ENCODE measurements around the gene HADHA. TPM values are rescaled to one million over a fixed set of nuclear protein-coding genes. Genes with fewer than 3 reads are reported as not detected.

Gene HADHA
- total RNA-seq, 1 donor from 2014 or later: 208 TPM

DNA sequence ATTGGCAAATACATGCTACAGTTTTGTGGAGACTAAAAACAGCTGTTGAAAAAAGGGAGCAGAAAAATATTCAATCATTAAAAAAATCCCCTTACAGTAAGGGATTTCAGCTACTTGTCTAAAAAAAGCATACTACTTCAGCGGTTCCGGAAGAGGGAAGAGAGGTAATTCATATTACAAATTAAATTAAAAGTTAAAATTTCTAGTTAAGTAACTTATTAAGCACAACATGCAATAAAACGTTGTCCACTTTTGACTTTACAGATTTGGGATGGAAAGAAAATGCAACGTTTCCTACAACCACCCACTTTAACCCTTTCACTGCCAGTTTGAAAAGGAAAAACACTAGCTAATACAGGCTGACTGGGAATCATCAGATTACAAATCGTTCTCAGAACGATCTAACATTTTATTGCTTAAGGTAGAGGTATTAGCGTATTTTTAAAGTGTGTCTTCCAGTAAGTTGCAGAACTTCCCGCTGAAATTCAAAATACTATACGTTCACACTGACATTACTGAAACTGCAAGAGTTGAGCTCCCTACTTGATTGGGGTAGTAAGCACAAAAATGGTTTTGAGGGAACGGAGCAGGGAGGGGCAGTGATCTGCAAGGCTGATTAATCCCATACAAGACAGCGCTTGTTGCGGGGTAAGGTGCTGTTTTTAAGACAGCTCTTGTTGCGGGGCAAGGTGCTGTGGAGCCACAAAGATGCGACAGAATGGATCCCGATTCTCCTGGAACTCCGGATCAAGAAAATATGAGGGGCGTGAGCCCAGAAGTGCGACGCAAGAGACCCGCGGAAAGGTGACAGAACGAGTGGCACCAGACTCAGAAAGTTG is 743 bp downstream of the HADHA start:
- DNase-seq: peak; percentile 49

DNA sequence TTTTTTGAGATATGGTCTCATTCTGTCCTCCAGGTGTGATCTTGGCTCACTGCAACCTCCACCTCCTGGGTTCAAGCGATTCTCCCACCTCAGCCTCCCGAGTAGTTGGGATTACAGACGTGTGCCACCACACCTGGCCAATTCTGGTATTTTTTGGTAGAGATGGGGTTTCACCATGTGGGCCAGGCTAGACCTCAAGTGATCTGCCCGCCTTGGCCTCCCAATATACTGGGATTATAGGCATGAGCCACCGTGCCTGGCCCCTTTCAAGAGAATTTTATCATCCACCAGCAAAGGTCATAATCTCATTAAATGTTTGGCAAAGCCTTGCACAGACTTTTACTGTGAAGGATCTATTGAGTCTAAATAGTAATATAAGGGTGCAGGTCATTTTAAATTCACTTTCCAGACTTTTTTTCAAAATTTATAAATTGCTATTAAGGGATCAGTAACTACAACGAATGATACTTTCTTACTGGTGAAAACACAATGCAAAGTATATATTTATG is 2.5 kb downstream of the HADHA start:
- no peak for DNase-seq

DNA sequence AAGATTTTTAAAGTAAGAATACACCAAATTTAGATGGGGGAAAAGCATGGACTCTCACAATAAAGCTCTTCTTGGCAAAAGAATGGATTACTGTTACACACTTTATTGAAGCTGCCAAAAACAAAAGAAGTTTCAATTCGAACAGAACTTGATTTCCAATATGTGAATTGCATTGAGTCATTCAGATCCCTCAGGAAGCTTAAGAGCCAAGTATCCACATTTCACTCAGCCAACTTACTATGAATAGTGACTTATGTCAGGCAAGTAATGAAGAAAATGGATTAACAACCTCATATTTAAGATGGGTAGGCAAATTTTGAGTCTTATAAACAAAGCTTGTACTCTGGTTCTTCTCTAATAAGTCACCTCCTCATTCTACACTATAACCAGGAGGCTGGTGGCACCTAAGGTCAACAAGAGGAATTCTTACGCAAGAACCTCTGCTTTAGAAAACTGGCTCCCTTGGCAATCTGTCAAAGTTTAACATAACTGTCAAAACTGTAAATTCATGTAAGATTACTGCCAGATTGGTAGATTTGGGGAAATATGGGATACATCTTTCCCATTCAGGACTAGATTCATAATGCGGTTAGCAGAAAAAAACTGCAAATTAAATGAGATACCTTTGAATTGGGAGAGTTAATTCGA is 6.0 kb downstream of the HADHA start:
- DNase-seq: no peak

DNA sequence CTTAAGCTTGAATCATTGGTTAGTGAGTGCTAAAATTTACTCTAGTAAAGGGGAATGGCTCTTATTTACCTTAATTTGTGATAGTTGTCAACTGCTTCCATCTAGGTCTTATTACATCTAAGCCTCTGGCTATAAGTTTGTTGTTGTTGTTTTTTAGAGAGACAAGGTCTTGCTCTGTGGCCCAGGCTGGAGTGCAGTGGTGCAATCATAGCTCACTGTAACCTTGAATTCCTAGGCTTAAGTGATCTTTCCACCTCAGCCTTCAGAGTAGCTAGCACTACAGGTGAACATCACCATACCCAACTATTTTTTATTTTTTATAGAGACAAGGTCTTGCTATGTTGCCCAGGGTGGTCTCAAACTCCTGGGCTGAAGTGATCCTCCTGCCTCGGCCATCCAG is 6.6 kb downstream of the HADHA start:
- DNase-seq: no peak

DNA sequence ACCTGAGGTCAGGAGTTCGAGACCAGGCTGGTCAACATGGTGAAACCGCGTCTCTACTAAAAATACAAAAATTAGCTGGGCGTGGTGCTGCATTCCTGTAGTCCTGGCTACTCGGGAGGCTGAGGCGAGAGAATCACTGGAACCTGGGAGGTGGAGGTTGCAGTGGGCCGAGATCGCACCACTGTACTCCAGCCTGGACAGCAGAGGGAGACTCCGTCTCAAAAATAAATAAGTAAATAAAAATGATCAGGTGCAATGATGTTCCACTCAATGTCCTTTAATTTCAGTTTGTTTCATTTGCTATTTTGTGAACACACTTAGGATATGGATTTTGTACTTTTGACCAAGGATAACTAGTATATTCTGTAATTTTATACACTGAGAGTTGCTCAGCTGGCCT is 9.3 kb downstream of the HADHA start:
- peak; percentile 24 for DNase-seq

DNA sequence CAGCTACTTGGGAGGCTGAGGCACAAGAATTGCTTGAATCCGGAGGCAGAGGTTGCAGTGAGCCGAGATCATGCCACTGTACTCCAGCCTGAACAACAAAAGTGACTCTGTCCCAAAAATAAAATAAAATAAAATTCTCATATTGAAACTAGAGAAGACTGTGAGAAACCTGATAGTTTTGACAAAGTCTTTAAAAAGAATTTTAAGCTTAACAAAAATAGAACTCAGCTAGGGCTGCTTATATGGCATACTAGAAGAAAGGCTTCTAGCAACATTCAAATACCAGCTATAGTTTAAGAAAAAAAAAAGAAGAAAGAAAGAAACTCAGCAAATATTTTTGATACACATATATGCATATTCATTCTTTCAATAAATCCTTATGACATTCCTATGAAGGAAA is 13.6 kb downstream of the HADHA start:
- no peak for DNase-seq

DNA sequence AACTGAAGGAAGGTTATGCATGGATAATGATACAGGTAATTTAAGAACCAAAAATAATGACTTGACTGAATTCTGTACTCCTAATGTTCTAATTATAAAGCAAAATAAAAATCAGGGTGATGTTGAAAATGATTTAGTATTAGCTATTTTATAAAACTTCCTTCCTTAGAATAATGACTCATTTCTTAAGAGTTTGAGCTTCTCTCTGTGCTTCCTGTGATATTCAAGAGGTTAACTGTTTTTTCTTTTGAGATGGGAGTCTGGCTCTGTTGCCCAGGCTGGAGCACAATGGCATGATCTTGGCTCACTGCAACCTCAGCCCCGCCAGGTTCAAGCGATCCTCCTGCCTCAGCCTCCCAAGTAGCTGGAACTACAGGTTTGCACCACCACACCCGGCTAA is 14.8 kb downstream of the HADHA start:
- DNase-seq: peak; percentile 57

DNA sequence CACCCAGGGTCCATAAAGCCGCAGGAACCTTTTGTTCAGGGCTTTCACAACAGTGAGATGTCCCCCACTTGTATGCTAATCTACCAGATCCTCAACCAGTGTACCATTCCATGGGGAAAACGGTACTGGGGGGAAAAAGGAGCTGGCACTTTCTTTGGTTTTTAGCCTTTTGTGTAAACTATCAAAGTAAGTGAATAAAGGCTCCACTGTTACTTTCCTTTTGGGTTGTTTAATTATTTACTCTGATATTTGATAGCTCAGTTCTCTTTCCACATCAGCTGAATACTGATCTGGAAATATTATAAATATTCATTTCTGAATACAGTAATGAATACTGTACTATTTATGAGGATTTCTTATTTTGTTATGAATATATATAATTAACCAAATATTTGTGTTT is 20.3 kb downstream of the HADHA start:
- DNase-seq: no peak

DNA sequence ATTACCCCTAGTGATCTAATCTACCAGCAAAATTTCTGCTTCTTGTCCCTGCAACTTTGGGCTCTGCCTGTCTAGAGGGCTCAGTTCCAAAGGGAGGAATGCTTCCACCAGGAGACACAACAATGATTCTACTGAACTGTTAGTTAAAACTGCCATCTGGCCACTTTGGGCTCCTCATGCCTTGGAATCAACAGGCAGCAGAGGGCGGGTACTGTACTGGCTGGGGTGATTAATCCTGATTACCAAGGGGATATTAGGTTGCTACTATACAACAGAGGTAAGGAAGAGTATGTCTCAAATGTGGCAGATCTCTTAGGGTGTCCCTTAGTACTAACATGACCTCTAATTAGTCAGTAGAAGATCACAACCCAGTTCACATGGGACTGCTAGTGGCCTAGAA is 21.4 kb downstream of the HADHA start:
- DNase-seq: no peak

DNA sequence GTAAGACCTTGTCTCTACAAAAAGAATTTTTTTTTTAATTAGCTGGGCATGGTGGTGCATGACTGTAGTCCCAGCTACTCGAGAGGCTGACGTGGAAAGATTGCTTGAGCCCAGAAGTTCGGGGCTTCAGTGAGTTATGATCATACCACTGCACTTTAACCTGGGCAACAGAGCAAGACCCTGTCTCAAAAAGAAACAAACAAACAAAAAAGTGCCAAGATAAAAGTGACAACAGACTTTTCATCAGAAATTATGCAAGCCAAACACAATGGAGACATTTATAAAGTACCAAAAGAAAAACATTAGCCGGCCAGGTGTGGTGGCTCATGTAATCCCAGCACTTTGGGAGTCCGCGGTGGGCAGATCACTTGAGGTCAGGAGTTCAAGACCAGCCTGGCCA is 26.7 kb downstream of the HADHA start:
- DNase-seq: no peak

DNA sequence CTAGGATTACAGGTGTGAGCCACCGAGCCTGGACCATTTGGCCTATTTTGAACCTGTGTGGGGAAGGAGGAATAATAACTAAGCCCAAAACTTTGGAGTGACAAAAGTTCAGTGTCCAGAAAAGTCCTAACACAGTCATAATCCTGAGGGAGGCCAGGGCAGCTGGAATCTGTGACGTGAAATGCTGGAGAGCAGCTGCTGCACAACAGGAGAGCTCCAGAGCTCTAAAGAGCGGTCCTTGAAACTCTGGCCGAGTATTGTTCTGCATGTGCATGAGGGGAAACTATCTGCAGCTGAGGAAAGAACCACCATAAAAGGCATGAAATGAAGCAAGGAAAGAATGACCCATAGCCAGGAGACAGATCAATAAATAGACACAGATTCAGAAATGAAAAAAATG is 27.8 kb downstream of the HADHA start:
- no peak for DNase-seq

DNA sequence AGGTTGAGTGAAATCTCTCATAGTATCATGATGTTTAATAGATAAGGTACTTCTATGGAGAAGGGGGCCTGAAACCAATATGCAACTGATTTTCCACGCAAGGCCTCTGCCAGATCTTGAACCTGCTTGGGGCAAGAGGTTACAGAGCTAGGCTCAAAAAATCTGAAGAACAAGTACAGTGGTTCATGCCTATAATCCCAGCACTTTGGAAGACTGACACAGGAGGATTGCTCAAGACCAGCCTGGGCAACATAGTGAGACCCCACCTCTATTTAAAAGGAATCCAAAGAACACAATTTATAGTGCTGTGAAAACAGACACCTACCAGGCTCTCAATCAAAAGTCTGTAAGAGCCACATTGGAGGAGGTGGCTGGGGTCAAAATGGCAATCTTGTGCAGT is 28.6 kb downstream of the HADHA start:
- no peak for DNase-seq

DNA sequence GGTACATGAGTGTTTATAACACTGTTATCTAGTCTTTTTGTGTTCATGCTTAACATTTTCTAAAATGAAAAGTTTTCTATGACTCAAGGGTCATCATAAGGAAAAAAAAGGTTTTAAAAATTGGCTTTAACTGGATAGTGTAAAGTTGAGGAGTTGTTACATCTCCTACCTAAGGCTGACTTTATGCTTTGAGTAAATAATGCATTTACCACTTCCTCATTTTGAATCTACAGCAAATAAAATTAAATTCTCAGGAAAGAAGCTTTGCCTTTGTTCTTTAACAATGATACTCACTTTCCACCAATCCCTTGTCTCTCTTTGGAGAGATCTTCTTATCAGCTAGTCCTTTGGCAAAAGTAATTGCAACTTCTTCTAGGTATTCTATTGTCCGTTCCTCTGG is 29.7 kb downstream of the HADHA start:
- no peak for DNase-seq

DNA sequence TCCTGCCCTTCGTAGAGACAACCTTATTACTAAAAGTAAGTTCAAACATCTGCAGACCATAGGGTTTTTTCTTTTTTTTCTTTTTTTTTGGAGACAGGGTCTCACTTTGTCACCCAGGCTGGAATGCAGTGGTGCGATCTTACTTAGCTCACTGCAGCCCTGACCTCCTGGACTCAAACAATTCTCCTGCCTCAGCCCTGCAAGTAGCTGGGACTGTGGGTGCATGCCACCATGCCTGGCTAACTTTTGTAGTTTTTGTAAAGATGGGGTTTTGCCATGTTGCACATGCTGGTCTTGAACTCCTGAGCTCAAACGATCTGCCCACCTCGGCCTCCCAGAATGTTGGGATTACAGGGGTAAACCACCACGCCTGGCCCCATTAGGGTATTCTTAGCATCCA is 32.4 kb downstream of the HADHA start:
- no peak for DNase-seq

DNA sequence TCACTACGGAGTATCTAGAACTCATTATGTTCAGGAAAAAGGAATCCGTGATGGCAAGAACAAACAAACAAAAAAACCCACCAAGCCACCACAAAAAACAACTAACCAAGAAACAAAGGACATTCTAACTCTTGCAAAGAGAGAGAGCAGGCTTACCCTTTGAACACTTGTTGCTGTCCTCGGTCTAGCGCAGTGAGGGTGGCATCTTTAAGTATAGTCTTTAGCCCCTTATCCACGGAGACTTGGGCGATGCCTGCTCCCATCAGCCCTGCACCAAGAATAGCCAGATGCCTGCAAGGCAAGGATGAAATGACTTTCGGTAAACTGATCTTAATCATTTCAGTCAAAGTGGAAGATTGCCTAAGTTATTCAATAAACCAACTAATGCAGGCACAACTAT is 40.5 kb downstream of the HADHA start:
- no peak for DNase-seq

DNA sequence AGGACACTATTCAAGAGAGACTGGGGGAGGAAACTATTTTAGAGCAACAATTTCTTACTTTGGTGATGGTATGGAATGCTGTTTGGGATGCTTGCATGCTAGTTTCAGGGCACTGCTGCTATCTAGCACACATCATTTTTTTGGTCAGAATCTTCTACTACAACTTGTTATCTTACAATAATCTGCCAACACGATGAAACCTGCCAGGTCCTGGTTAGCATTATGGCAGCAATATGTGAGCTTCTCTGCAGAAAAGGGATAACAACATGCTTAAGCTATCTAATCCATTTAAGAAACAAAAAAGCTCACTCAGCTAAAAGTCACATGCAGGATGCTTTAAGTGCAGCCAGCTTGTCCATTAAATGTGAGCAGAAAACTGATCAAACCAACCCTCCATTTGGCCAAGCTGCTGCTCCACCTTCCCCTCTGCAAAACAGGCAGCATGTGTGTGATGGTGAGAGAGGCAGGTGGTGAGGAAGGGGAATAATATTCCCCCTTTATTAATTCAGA is 41.4 kb downstream of the HADHA start:
- no peak for DNase-seq

DNA sequence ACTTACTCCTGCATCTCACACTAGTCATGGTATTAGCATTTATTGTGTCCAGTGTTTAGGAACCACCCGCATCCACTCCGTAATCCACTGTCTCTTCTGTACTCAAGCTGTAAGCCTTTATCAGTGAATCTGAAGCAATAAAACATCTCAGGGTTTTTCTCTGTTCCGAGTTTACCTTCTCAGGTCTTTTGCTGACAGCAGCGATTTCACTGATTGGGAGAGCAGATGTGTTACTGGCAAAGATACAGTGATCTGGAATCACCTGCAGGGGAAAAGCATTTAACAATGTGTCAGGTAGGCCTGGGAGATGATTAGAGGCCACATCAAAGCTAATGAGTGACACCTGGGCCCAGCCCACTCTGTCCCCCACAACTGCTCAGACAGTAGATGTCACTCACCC is 46.9 kb downstream of the HADHA start:
- DNase-seq: no peak

DNA sequence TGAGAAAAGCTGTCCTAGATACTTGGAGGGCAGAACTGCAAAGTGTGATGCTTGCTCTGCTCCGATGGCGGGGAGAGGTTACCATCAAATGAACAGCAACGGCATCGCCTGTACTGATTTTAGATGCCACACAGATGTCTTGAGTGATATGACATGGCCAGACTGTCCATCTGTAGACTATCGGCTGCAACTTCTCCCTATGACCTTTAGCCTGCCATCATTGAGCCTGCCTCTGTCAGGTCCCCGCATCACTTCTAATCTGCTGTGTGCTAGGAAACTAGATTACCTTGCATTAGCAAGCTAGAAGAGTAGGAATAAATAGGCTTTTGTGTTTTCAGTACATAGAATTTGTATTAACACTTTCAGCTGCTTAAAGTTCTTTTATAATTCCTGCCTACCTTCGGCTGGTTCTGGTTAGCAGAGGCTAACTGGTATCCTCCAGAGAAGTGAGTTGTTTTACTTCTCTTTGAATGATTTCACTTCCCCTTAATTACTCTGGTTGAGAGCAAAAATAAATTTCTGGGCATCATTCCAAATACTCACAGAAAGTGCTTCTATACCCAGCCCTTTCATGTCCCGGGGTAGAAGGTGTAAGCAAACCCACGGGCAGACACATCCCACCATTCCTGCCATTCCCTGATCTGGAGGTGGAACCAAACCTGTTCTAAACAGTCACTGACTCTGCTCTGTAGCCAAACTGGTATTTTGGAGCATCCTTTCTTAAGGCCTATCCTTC is 47.6 kb downstream of the HADHA start:
- DNase-seq: peak; percentile 48

DNA sequence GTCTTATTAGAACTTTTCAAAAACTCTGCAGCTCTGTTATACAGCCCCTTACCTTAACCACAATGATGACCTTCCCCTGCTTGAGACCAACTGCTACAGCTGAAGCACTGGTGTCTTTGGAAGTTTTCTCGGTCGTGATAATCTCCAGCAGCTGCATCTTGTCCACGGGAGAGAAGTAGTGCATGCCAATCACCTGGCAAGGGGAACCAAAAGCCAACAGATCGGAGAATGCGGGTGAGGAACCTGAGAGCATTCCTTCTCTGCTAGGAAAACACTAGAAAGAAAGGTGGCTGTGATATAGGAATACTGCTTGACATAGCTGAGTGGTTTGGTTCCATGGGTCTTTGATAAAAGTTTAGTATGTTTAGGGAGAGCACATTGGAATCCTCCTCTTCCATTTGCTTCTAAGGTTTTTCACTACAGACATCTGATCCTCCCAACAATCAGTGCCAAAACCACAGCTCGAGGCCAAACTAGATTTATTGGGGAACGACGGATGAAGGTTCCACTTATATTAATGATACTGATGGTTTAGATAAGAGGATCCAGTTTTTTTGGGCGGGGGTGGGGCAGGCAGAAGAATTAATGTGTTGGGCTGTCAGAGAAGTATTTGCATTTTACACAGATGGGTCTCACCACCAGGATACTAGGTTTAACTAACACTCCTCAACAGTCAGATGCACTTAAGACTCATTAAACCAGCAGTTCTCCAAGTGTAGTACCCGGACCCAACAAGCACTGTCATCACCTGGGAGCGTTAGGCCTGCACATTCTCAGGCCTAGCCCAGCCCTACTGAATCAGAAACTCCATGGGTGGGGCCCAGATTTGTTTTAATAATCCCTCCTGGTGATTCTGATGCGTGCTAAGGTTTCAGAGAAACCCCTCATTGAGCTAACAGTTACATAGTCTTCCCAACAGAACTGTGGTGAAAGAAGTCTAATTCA is 49.1 kb downstream of the HADHA start:
- DNase-seq: no peak

DNA sequence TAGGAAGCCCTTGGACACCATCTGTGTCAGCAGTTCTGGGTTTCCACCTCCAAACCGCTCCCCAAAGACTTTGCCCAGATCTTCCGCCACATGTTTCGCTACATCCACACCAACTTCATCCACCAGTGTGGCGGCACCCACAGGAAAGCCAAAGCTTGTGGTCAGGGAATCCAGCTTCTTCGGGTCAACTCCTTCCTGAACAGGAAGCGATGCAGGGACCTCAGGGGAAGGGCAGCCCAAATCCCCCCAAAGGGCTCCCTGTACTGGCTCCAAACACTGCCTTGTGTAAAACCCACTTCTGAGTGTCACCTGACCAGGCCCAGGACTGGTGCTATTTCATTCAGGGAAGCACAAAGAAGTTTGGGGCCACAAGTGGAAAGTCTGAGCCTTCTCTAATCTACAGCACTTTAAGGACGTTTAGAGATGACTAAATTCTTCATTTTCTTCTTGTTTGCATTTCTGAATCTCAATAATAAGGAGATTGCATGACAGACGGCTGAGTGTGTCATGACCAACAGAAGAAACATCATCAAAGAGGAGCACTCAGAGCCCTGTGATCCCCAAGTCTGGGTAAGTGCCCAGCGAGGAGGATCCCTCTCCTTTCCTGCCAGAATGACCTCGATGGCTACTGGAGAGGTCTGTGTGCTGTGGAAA is 50.7 kb downstream of the HADHA start:
- DNase-seq: no peak

DNA sequence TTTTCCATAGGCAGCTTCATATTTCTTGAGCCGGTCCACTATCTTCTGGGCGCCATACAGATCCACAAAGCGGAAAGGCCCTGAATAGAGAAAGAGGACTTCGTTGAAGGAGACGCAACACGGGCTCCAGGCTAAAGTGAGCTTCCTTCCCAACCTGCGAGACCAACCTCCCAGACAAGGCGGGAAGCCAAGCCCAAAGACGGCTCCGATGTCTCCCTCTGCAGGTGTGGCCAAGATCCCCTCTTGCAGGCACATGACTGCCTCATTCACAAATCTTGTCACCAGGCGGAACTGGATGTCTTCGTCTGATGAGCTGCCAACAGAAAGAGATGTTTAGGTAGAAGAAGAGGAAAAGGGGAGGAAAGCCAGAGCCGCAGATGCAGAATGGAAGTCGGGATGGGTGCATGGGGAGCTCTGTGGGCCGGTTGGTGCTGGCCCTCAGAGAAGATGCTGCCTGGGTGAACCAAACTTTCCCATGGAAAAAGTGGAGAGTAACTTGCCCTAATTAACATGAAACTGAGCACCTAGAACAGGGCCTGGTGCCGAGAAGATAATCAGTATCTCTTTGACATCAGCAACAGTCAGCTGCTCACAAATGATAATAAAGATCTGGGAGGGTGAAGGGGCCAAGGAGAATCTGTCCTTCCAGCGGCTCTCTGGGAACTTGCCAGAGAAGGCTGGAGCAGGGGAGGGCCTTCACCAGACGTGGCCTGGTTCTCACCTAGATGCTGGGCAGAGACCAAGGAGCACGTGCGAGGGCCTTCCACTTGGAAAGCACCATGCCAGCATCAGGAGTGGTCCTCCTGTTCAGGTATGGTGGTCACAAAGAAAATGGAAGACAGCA is 52.9 kb downstream of the HADHA start:
- no peak for DNase-seq
